ENCODE data around the gene FAM174B.

GRCh38 chr15:92652576-92652966 lies 3.0 kb downstream of the FAM174B start:
- TF ChIP-seq CTCF (IDR thresholded peaks at IDR 0.05) (no peak), POLR2A (IDR thresholded peaks at IDR 0.05) (no peak), POLR2AphosphoS5 (IDR thresholded peaks at IDR 0.05) (no peak)

Data from prostate gland (tissue), 2 donors.